ENCODE measurements around the gene TSPOAP1.

The TSPOAP1 gene

GRCh38 chr17:58316260-58316960 lies 12.2 kb downstream of the TSPOAP1 start:
- Histone ChIP-seq H3K27me3 (replicated peaks; ENCODE audit: control insufficient read depth, insufficient read depth, low read length, poor library complexity, severe bottlenecking) (no peaks in the 10 kb centered on the region), H3K27ac (ENCODE audit: insufficient read depth, low read length, poor library complexity, severe bottlenecking) (no peak overlapping the region), H3K4me1 (ENCODE audit: control insufficient read depth, insufficient read depth, low read length, poor library complexity, severe bottlenecking) (peaks cover 10% of the 10 kb centered on the region), H3K9me3 (ENCODE audit: control insufficient read depth, low read length) (no peaks in the 10 kb centered on the region), H3K4me3 (ENCODE audit: insufficient read depth, low read depth, low read length, poor library complexity, severe bottlenecking) (no peak overlapping the region), H3K36me3 (ENCODE audit: control insufficient read depth, insufficient read depth, low read length) (peaks cover 6% of the 10 kb centered on the region)
- no peak for DNase-seq

DNA sequence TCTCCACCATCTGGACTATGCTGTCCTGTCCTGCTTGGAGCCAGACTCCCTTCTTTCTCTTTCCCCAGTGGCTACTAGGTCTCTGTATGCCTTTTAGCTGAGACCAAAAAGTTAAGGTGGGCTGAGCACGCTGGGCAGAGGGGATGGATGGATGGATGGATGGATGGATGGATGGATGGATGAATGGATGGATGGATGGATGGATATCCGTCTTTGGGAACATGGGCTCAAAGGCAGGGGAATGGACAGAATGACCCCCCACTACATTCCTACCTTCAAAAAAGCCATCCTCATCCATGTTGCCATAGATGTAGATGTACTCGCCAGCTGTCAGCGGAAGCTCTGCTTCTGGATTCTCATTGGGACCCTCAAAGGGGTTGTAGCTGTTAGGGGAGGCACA lies 12.8 kb downstream of the TSPOAP1 start:
- no peak overlapping the region for H3K27ac ChIP-seq (ENCODE audit: insufficient read depth, low read length, poor library complexity, severe bottlenecking)
- H3K27me3 ChIP-seq (replicated peaks; ENCODE audit: control insufficient read depth, insufficient read depth, low read length, poor library complexity, severe bottlenecking) = no peaks in the 10 kb centered on the region
- peaks cover 6% of the 10 kb centered on the region for H3K36me3 ChIP-seq (ENCODE audit: control insufficient read depth, insufficient read depth, low read length)
- H3K9me3 ChIP-seq (ENCODE audit: control insufficient read depth, low read length) = no peaks in the 10 kb centered on the region
- no peak overlapping the region for H3K4me3 ChIP-seq (ENCODE audit: insufficient read depth, low read depth, low read length, poor library complexity, severe bottlenecking)
- peaks cover 10% of the 10 kb centered on the region for H3K4me1 ChIP-seq (ENCODE audit: control insufficient read depth, insufficient read depth, low read length, poor library complexity, severe bottlenecking)
- DNase-seq = no peak

- no peak for DNase-seq
- Histone ChIP-seq H3K27ac (ENCODE audit: insufficient read depth, low read length, poor library complexity, severe bottlenecking) (no peak overlapping the region), H3K4me3 (ENCODE audit: insufficient read depth, low read depth, low read length, poor library complexity, severe bottlenecking) (no peak overlapping the region), H3K9me3 (ENCODE audit: control insufficient read depth, low read length) (no peaks in the 10 kb centered on the region), H3K36me3 (ENCODE audit: control insufficient read depth, insufficient read depth, low read length) (peaks cover 6% of the 10 kb centered on the region), H3K27me3 (replicated peaks; ENCODE audit: control insufficient read depth, insufficient read depth, low read length, poor library complexity, severe bottlenecking) (no peaks in the 10 kb centered on the region), H3K4me1 (ENCODE audit: control insufficient read depth, insufficient read depth, low read length, poor library complexity, severe bottlenecking) (peaks cover 10% of the 10 kb centered on the region)
These were observed 13.3 kb downstream of the TSPOAP1 start for GRCh38 chr17:58315281-58315711.

- H3K9me3 ChIP-seq (ENCODE audit: control insufficient read depth, low read length) = no peaks in the 10 kb centered on the region
- DNase-seq = no peak
- no peak overlapping the region for H3K27ac ChIP-seq (ENCODE audit: insufficient read depth, low read length, poor library complexity, severe bottlenecking)
- no peaks in the 10 kb centered on the region for H3K27me3 ChIP-seq (replicated peaks; ENCODE audit: control insufficient read depth, insufficient read depth, low read length, poor library complexity, severe bottlenecking)
- peaks cover 6% of the 10 kb centered on the region for H3K36me3 ChIP-seq (ENCODE audit: control insufficient read depth, insufficient read depth, low read length)
- H3K4me1 ChIP-seq (ENCODE audit: control insufficient read depth, insufficient read depth, low read length, poor library complexity, severe bottlenecking) = peaks cover 10% of the 10 kb centered on the region
- no peak overlapping the region for H3K4me3 ChIP-seq (ENCODE audit: insufficient read depth, low read depth, low read length, poor library complexity, severe bottlenecking)
These were observed 13.9 kb downstream of the TSPOAP1 start for GRCh38 chr17:58314706-58315015.

- H3K9me3 ChIP-seq (ENCODE audit: control insufficient read depth, low read length) = no peaks in the 10 kb centered on the region
- peaks cover 6% of the 10 kb centered on the region for H3K36me3 ChIP-seq (ENCODE audit: control insufficient read depth, insufficient read depth, low read length)
- no peak overlapping the region for H3K27ac ChIP-seq (ENCODE audit: insufficient read depth, low read length, poor library complexity, severe bottlenecking)
- H3K27me3 ChIP-seq (replicated peaks; ENCODE audit: control insufficient read depth, insufficient read depth, low read length, poor library complexity, severe bottlenecking) = no peaks in the 10 kb centered on the region
- H3K4me1 ChIP-seq (ENCODE audit: control insufficient read depth, insufficient read depth, low read length, poor library complexity, severe bottlenecking) = peaks cover 10% of the 10 kb centered on the region
- DNase-seq = no peak
- H3K4me3 ChIP-seq (ENCODE audit: insufficient read depth, low read depth, low read length, poor library complexity, severe bottlenecking) = no peak overlapping the region
These were observed 14.5 kb downstream of the TSPOAP1 start for GRCh38 chr17:58313815-58314705.

DNA sequence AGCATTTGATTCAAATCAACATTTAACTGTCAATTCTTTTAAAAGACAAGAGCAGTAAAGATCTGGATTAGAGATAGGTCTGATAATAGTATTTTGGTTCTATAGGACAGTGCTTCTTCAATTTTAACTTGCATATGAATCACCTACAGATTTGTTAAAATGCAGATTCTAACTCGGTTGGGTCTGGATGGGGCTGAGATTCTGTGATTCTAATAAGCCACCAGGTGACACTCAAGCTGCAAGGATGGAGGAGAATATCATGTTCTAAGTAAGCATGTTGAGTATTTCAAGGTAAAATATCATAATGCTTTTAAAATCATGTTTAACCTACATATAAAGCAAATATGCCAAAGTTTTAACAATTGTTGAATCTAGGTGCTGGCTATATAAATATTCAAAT lies 15.8 kb downstream of the TSPOAP1 start:
- H3K4me1 ChIP-seq (ENCODE audit: control insufficient read depth, insufficient read depth, low read length, poor library complexity, severe bottlenecking) = peaks cover 5% of the 10 kb centered on the region
- H3K4me3 ChIP-seq (ENCODE audit: insufficient read depth, low read depth, low read length, poor library complexity, severe bottlenecking) = no peak overlapping the region
- peaks cover 6% of the 10 kb centered on the region for H3K36me3 ChIP-seq (ENCODE audit: control insufficient read depth, insufficient read depth, low read length)
- no peaks in the 10 kb centered on the region for H3K9me3 ChIP-seq (ENCODE audit: control insufficient read depth, low read length)
- no peak overlapping the region for H3K27ac ChIP-seq (ENCODE audit: insufficient read depth, low read length, poor library complexity, severe bottlenecking)
- no peaks in the 10 kb centered on the region for H3K27me3 ChIP-seq (replicated peaks; ENCODE audit: control insufficient read depth, insufficient read depth, low read length, poor library complexity, severe bottlenecking)
- DNase-seq = no peak

DNA sequence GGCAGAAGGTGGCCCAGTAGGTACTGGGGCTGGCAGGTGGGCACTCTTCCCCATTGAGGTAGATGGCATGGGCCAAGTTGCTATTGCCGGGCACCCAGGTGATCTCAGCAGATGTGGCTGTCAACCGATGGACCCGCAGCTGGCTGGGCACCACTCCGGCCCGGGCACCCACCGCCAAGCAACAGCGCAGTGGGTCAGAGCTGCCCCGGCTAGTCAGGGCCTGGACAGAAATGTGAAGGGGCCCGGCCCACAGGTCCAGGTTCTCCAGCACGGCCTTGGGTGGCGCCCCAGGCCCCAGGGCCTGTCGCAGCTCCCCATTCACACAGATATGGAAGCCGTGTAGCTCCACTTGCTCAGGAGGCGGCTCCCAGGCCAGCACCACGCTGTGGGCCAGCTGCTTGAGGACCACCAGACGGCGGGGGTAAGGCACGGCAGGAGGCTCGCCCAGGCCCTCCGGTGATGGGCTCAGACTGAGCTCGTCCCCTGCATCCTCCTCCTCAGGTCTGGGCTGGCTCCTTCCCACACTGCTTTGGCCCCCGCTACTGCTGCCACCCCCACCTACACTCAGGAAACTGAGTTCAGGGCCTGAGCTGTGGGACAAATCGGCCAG lies 16.5 kb downstream of the TSPOAP1 start:
- Histone ChIP-seq H3K27ac (ENCODE audit: insufficient read depth, low read length, poor library complexity, severe bottlenecking) (no peak overlapping the region), H3K9me3 (ENCODE audit: control insufficient read depth, low read length) (no peaks in the 10 kb centered on the region), H3K4me3 (ENCODE audit: insufficient read depth, low read depth, low read length, poor library complexity, severe bottlenecking) (no peak overlapping the region), H3K4me1 (ENCODE audit: control insufficient read depth, insufficient read depth, low read length, poor library complexity, severe bottlenecking) (no peaks in the 10 kb centered on the region), H3K36me3 (ENCODE audit: control insufficient read depth, insufficient read depth, low read length) (peaks cover 13% of the 10 kb centered on the region), H3K27me3 (replicated peaks; ENCODE audit: control insufficient read depth, insufficient read depth, low read length, poor library complexity, severe bottlenecking) (no peaks in the 10 kb centered on the region)
- no peak for DNase-seq

DNA sequence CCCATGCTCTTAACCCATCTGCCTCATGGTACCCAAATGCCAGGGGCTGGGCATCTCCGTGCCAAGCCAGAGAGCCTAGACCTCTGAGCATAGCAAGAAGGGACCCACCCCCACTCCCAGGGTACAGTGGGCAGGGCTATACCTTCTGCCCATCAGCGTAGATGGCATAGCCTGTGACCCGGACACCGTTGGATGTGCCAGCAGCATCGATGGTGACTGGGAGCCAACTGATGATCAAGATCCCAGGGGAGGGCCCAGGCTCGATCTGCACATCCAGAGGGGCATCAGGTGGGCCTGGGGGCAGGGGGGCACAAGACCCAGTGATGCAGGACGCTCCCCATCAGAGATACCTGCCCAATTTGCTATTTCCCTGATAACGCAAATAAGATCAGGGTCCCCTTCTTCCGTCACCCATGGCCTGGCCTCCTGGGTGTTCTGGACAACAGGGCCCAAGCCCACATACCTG lies 17.1 kb downstream of the TSPOAP1 start:
- no peaks in the 10 kb centered on the region for H3K9me3 ChIP-seq (ENCODE audit: control insufficient read depth, low read length)
- H3K27me3 ChIP-seq (replicated peaks; ENCODE audit: control insufficient read depth, insufficient read depth, low read length, poor library complexity, severe bottlenecking) = no peaks in the 10 kb centered on the region
- DNase-seq = no peak
- no peak overlapping the region for H3K4me3 ChIP-seq (ENCODE audit: insufficient read depth, low read depth, low read length, poor library complexity, severe bottlenecking)
- no peak overlapping the region for H3K27ac ChIP-seq (ENCODE audit: insufficient read depth, low read length, poor library complexity, severe bottlenecking)
- no peaks in the 10 kb centered on the region for H3K4me1 ChIP-seq (ENCODE audit: control insufficient read depth, insufficient read depth, low read length, poor library complexity, severe bottlenecking)
- H3K36me3 ChIP-seq (ENCODE audit: control insufficient read depth, insufficient read depth, low read length) = peaks cover 16% of the 10 kb centered on the region

DNA sequence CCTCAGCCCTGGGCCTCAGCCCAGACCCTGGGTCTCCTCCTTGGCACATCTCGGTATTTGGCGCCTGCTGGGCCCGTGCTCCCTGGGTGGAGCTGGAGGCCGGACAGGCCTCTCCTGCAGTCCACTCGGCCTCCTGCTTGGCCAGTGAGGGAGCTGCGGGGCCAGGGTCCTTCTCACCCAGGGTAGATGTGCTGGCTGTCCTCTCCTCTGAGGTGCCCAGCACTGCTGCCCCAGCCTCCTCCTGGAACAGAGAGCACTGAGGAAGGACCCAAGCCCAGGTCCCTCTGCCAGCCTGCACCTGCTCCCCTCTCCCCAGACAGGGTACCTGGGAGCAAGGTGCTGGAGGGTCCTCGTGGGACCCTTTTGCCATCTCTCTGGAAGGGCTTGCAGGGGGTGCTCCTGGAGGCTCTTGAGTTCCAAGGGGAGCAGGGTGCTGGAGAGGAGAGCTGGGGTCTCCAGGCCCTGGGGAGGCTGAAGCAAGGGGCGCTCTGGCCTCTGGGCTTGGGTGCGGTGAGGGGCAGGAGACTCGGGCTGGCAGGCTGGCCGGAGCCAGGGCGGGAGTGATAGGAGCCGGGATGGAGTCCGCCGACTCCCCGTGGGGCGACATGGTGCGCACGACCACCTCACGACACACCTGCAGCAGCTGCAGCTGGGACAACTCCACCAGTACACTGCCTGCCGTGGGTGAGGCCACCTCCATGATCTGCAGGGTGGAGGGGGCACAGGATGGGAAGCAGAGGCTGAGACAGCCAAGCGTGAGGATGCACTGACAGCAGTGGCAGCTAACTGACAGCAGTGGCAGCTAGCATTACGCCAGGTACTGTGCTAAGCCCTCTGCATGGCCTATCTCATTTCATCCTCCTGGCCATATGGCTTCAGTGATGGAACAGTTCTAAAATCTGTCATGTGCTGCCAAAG lies 17.8 kb downstream of the TSPOAP1 start:
- Histone ChIP-seq H3K9me3 (ENCODE audit: control insufficient read depth, low read length) (no peaks in the 10 kb centered on the region), H3K4me3 (ENCODE audit: insufficient read depth, low read depth, low read length, poor library complexity, severe bottlenecking) (no peak overlapping the region), H3K36me3 (ENCODE audit: control insufficient read depth, insufficient read depth, low read length) (peaks cover 20% of the 10 kb centered on the region), H3K27me3 (replicated peaks; ENCODE audit: control insufficient read depth, insufficient read depth, low read length, poor library complexity, severe bottlenecking) (no peaks in the 10 kb centered on the region), H3K27ac (ENCODE audit: insufficient read depth, low read length, poor library complexity, severe bottlenecking) (no peak overlapping the region), H3K4me1 (ENCODE audit: control insufficient read depth, insufficient read depth, low read length, poor library complexity, severe bottlenecking) (no peaks in the 10 kb centered on the region)
- no peak for DNase-seq

Data from effector memory CD4-positive, alpha-beta T cell (primary cell).